Lung (tissue), 12 donors: ENCODE results near the gene SEL1L3. TPM values are rescaled to one million over a fixed set of nuclear protein-coding genes. Genes with fewer than 3 reads are reported as not detected.

Experiments
- ATAC-seq: fragments of 200-7000 bp; cut with Tn5 transposase; one replicate; pipeline ENCODE4 v1.9.1; 2020; ENCODE audit warnings: moderate number of reproducible peaks; ENCODE audit not compliant: insufficient read depth, low FRiP score
- DNase-seq, 3 donors: peaks; one replicate each; pipeline ENCODE4 v3.0.0-alpha.2; 2013 to 2017
- H3K27ac ChIP-seq, 2 donors: one replicate each; pipeline ENCODE4 v1.5.1; 2013; ENCODE audit warnings: mild to moderate bottlenecking in 2 of 2, moderate library complexity in 2 of 2, control low read depth in 1 of 2, inconsistent platforms in 1 of 2, low read depth in 1 of 2, low read length in 1 of 2
- H3K27me3 ChIP-seq, 3 donors: one replicate each; pipeline ENCODE4 v1.5.1; 2013; ENCODE audit warnings: low read length in 2 of 3; ENCODE audit not compliant: control insufficient read depth in 3 of 3, insufficient read depth in 3 of 3
- H3K36me3 ChIP-seq, 4 donors: one replicate each; pipeline ENCODE4 v1.5.1; 2013; ENCODE audit warnings: low read length in 4 of 4, mild to moderate bottlenecking in 1 of 4, moderate library complexity in 1 of 4; ENCODE audit not compliant: control insufficient read depth in 4 of 4, insufficient read depth in 4 of 4
- H3K4me1 ChIP-seq, 5 donors: one replicate each; pipeline ENCODE4 v1.5.1; 2013; ENCODE audit warnings: low read length in 5 of 5, mild to moderate bottlenecking in 2 of 5, moderate library complexity in 1 of 5; ENCODE audit not compliant: control insufficient read depth in 5 of 5, insufficient read depth in 5 of 5
- H3K4me3 ChIP-seq: one replicate; pipeline ENCODE4 v1.5.1; 2013; ENCODE audit warnings: mild to moderate bottlenecking, control low read depth, moderate library complexity
- H3K9ac ChIP-seq, 2 donors: one replicate each; pipeline ENCODE4 v1.5.1; 2013; ENCODE audit warnings: low read length in 2 of 2, control low read depth in 1 of 2; ENCODE audit not compliant: insufficient read depth in 1 of 2
- H3K9me3 ChIP-seq, 4 donors: one replicate each; pipeline ENCODE4 v1.5.1; 2013; ENCODE audit warnings: low read length in 3 of 4, mild to moderate bottlenecking in 1 of 4, moderate library complexity in 1 of 4; ENCODE audit not compliant: control insufficient read depth in 4 of 4, insufficient read depth in 3 of 4
- CTCF ChIP-seq: IDR thresholded peaks from 2 replicates; pipeline ENCODE4 v1.5.1; 2012; ENCODE audit warnings: mild to moderate bottlenecking; ENCODE audit errors: control extremely low read depth, extremely low read depth
- WGBS, 2 donors: extraction: QIAGEN DNeasy Blood & Tissue Kit; methylation state at CpG; one replicate each; pipeline ENCODE4 v1.1.7; 2013; 5-methylcytosine and 5-hydroxymethylcytosine counted together
- polyA plus RNA-seq, 2 donors: library from polyadenylated mRNA; stranded (reverse); fragments of 200-250 nt; gene quantifications; one replicate each; pipeline ENCODE4 v1.2.1, GENCODE V29; 2013
- total RNA-seq, 2 donors: library from RNA; depleted of rRNA in 1 of 2; stranded (reverse); fragments of >200 nt in 1 of 2; gene quantifications; one replicate each; pipeline ENCODE4 v1.2.1, GENCODE V29; 2014 to 2021
- donor health status: control.
- donor health status: control.
- donor health status: Bipolar disorder and iron deficiency.
- donor health status: healthy.
- donor health status: DM: yes; HTN: yes; CAD: no.

SEL1L3 gene
- total and polyA plus RNA-seq, 4 donors: 29.2 to 93.3 (median 57.1) TPM

- Histone ChIP-seq H3K9me3 (no peaks in the 10 kb centered on the region), H3K4me1 (peaks cover 0 to 5% (median 0%) of the 10 kb centered on the region in 5 donors), H3K36me3 (no peaks in the 10 kb centered on the region), H3K9ac (no peak overlapping the region), H3K27me3 (no peaks in the 10 kb centered on the region), H3K27ac (no peak overlapping the region), H3K4me3 (no peak overlapping the region)
- DNase-seq (no peak), ATAC-seq (no peak)
- TF ChIP-seq CTCF: no peak
- 89 to 90% methylated on average over 10 of the region's 10 CpGs for WGBS, 2 donors
Measured at GRCh38 chr4:25901030-25901430, 38.2 kb upstream of the SEL1L3 start.

- no peak overlapping the region for H3K9ac ChIP-seq
- peaks cover 0 to 5% (median 0%) of the 10 kb centered on the region in 5 donors for H3K4me1 ChIP-seq
- no peaks in the 10 kb centered on the region for H3K9me3 ChIP-seq
- no peak for TF ChIP-seq CTCF
- no peak overlapping the region for H3K4me3 ChIP-seq
- no peak for ATAC-seq
- no peak for DNase-seq
- no peaks in the 10 kb centered on the region for H3K36me3 ChIP-seq
- no peak overlapping the region for H3K27ac ChIP-seq
- no peaks in the 10 kb centered on the region for H3K27me3 ChIP-seq
- 70 to 85% methylated on average over 1 of the region's 1 CpG for WGBS, 2 donors
Measured at GRCh38 chr4:25900310-25900709, 37.5 kb upstream of the SEL1L3 start.

GRCh38 chr4:25896776-25897539 is 34.2 kb upstream of the SEL1L3 start:
- Histone ChIP-seq H3K27ac (no peak overlapping the region), H3K27me3 (no peaks in the 10 kb centered on the region), H3K9ac (no peak overlapping the region), H3K4me3 (no peak overlapping the region), H3K36me3 (no peaks in the 10 kb centered on the region), H3K9me3 (no peaks in the 10 kb centered on the region), H3K4me1 (peaks cover 0 to 15% (median 1%) of the 10 kb centered on the region in 5 donors)
- DNase-seq (no peak), ATAC-seq (no peak)
- no peak for TF ChIP-seq CTCF
- 72 to 73% methylated on average over 5 of the region's 5 CpGs for WGBS, 2 donors
